WERI-Rb-1 (cell line): ENCODE measurements around the gene TIAM1.

Source experiments
- DNase-seq: peaks from one replicate; pipeline ENCODE4 v3.0.0-alpha.2; 2020
- H3K27ac ChIP-seq: fragments of 250-450 bp; sonication (Bioruptor Pico); 2 replicates; pipeline ENCODE4 v1.5.1; 2020; ENCODE audit warnings: mild to moderate bottlenecking, moderate library complexity
- H3K27me3 ChIP-seq: fragments of 250-450 bp; sonication (Bioruptor Pico); 2 replicates; pipeline ENCODE4 v1.5.1; 2021; ENCODE audit warnings: mild to moderate bottlenecking, low read depth, moderate library complexity; ENCODE audit not compliant: insufficient read depth, severe bottlenecking
- H3K36me3 ChIP-seq: fragments of 250-450 bp; sonication (Bioruptor Pico); 2 replicates; pipeline ENCODE4 v1.5.1; 2020; ENCODE audit warnings: mild to moderate bottlenecking, moderate library complexity
- H3K4me3 ChIP-seq: 2 replicates; pipeline ENCODE4 v1.5.1; 2011; ENCODE audit warnings: low read depth, mild to moderate bottlenecking, control low read depth, low read length
- H3K9me3 ChIP-seq: fragments of 250-450 bp; sonication (Bioruptor Pico); 2 replicates; pipeline ENCODE4 v1.5.1; 2021; ENCODE audit warnings: mild to moderate bottlenecking, moderate library complexity; ENCODE audit not compliant: severe bottlenecking
- CTCF ChIP-seq: IDR thresholded peaks from 2 replicates; pipeline ENCODE4 v1.5.1; 2011; ENCODE audit warnings: low read depth, mild to moderate bottlenecking, control low read depth, inconsistent platforms, low read length

TIAM1 gene

DNA sequence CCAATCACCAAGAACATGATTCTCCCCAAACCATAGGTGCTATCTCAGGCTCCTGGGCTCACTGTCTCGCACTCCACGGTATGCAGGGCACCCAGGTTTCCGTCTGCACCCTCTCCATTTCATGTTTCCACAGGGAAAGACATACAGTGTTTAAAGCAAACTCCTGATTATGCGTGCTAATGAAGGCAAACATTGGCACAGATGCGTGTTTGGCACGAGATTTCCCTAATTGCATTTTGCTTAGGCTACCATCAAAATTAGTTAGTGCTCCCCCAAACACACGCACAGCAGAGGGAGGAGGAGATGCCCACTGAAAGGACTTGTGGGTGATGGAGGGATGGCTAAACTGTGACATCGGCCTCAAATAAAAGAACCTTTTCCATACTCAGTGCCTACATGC is 32.2 kb upstream of the TIAM1 start:
- Histone ChIP-seq H3K36me3 (no peaks in the 10 kb centered on the region), H3K4me3 (no peak overlapping the region), H3K27ac (no peak overlapping the region), H3K9me3 (no peaks in the 10 kb centered on the region), H3K27me3 (no peaks in the 10 kb centered on the region)
- DNase-seq, result no peak
- TF ChIP-seq CTCF, result no peak

DNA sequence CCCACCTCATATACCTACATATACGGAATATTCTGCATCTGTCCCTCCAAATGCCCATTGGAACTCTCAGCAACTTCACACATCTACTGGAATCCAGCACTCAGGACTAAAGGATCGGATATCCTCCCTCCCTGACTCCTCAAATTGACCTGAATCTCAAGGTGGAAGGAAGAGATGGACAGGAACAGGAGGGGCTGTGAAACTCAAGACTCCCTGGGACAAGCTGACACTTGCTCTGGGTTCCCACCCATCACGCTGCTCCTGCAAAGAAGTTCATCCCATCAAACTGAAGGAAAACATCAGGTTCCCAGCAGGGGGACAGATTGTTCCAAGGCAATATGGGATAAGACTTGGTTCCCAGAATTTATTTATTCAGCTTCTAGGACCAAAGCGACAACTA is 30.3 kb upstream of the TIAM1 start:
- H3K27ac ChIP-seq, result no peak overlapping the region
- no peaks in the 10 kb centered on the region for H3K27me3 ChIP-seq
- H3K36me3 ChIP-seq, result no peaks in the 10 kb centered on the region
- no peak for TF ChIP-seq CTCF
- H3K4me3 ChIP-seq, result no peak overlapping the region
- DNase-seq, result no peak
- H3K9me3 ChIP-seq, result no peaks in the 10 kb centered on the region

DNA sequence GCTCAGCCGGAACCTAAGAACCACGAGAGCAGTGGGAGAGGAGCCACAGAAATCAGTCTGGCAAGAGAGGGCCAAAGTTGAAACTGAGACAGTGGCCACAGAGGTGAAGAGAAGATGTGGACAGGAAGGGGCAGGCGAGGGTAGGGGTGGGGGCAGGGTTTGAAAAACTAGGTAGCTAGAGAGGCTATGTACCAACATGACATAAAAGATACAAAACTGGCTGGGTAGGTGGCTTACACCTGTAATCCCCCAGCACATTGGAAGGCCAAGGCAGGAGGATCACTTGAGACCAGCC is 28.4 kb upstream of the TIAM1 start:
- Histone ChIP-seq H3K27ac (no peak overlapping the region), H3K9me3 (no peaks in the 10 kb centered on the region), H3K27me3 (no peaks in the 10 kb centered on the region), H3K36me3 (no peaks in the 10 kb centered on the region), H3K4me3 (no peak overlapping the region)
- no peak for TF ChIP-seq CTCF
- no peak for DNase-seq

- Histone ChIP-seq H3K4me3 (no peak overlapping the region), H3K36me3 (no peaks in the 10 kb centered on the region), H3K27ac (no peak overlapping the region), H3K9me3 (no peaks in the 10 kb centered on the region), H3K27me3 (no peaks in the 10 kb centered on the region)
- no peak for TF ChIP-seq CTCF
- DNase-seq, result no peak
Observed at GRCh38 chr21:31371715-31372470, 27.8 kb upstream of the TIAM1 start.

- TF ChIP-seq CTCF, result no peak
- Histone ChIP-seq H3K4me3 (no peak overlapping the region), H3K27ac (no peak overlapping the region), H3K9me3 (no peaks in the 10 kb centered on the region), H3K27me3 (no peaks in the 10 kb centered on the region), H3K36me3 (no peaks in the 10 kb centered on the region)
- DNase-seq, result no peak
Observed at GRCh38 chr21:31370893-31371544, 27.0 kb upstream of the TIAM1 start.
